NCI-H748 (cell line): ENCODE measurements around the gene LCN15.
A peak's percentile ranks its signal among the peaks of the same experiment; 100 is the strongest.
"Not testable (repeated sequence)": the region's sequence is repeated elsewhere in the genome, so short reads cannot be mapped to it uniquely, and the experiment has no call there.

Experiments used
- DNase-seq: peaks from one replicate; lab custom pipeline; 2025; ENCODE audit not compliant: unreplicated experiment; lab: John Stamatoyannopoulos, UW

The LCN15 gene

DNA sequence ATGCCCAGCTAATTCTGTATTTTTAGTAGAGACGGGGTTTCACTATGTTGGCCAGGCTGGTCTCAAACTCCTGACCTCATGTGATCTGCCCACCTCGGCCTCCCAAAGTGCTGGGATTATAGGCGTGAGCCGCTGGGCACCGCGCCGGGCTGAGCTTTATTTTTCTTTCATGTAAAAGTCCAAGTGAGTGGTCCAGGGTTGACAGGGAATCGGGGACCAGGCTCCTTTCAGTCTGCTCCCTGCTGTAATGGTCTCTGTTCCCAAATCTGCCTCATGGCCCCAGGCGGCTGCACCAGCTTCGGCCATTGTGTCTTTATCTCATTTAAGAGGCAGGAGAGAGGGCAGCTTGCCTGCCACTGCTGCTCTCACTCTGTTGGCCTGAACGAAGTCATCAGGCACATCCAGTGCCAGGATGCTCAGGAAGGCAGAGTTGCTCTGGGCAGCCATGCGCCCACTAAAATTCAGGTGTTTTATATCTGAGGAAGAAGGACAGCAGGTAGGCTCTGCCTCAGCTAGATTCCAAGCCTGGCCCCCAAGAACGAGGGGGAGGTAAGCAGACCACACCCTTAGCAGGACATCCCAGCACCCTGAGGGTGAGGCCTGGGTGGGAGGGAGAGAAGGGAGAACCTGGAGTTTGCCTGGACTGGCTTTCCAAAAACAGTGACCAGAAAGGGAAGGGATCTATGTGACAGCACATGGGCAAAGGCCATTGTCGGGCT, 30.1 kb upstream of the LCN15 start:
- DNase-seq, result no peak

DNA sequence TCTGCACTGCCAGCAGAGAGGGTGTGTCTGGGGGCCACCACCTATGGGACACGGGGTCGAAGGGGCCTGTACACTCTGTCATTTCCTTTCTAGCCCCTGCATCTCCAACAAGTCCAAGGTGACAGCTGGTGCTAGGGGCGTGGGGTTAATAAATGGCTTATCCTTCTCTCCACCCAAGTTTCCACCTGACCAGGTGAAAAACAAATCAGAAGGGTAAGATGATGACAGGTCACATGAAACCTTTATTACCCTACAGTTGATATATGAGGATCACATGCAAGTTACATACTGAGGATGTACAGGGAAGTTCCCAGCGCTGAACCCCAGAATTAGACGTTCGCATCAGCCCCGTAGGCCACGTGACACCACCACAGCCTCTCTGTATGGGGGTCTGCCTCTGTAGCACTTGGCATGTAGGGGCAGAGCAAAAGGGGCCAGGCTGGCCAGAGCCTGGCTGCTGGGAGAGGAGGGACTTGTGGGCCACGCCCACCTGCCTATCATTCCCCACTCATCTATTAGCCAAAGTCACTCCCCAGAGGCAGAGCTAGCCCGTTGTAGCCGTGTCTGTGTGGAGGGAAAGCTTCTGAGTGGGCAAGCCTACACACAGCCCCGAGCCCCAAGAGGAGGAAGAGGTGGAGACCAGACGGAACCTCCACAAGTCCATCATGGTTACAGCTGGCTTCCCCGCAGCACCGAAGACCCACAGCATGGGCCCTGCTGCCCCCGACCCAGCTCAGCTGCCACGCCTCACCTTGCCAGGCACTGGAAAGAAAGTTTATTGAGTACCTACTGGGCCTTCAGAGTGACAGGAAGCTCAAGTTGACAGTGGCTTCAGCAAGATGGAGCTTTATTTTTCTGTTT, 29.0 kb upstream of the LCN15 start:
- DNase-seq, result peak; percentile 27

DNA sequence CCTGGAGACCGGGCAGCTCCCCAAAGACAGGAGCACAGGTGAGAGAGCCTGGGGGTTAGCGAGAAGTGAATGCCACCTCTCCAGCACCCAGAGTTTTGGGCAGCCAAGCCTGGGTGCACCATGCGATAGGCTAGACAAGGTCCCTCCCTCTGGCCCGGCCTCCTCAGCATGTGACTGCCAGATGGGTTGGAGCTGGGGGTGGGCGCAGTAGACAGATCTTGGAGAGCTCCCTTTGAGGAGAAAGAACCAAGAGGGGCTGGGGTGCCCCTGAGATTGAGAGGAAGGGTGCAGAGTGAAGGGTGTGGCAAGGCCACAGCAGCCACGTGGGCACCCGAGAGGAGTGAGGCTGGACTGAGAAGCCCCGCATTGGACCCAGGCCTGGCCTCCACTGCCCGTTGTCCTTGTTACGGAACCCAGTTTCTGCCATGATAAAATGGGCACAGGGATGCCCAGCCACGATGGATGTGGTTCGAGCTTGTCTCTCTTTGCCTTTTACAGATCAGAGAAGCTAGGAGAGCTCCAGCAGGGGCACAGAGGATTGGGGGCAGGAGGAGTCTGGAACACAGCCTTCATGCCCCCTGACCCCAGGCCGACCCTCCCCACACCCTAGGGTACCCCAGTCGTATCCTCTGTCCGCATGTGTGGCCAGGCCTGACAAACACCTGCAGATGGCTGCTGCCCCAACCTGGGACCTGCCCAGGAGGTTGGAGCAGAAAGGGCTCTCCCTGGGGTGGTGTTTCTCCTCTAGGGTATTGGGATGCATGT, 28.2 kb upstream of the LCN15 start:
- DNase-seq, result no peak

DNA sequence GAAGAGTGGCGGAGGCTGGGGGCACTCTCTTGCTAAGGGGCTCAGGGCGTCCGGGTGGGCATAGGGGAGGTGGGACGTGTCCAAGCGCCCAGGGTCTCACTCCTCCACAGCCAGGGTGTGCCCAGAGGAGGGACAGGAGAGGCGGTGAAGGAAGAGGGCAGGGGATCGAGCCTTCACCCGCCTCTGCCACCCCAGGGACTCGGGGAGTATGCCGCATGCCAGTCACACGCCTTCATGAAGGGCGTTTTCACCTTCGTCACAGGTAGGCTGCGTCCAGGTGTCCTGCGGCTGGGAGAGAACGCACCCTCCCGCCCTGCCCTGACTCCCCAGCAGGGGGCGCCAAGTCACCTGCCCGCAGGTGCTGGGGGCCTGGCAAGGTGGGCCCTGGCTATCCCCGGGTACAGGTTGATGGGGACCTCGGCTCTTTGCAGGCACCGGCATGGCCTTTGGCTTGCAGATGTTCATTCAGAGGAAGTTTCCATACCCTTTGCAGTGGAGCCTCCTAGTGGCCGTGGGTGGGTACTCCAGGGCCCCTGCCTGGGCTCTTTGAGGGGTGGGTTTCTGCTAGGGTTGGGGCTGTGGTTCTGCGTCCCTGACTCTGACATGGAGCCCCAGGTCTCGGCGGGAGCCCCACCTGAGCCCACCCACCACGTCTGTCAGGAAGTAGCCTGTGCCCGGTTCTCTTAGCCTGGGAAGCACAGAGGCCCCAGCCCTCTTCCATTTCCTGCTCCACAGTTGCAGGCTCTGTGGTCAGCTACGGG, 27.4 kb upstream of the LCN15 start:
- DNase-seq, result peak; percentile 89

DNA sequence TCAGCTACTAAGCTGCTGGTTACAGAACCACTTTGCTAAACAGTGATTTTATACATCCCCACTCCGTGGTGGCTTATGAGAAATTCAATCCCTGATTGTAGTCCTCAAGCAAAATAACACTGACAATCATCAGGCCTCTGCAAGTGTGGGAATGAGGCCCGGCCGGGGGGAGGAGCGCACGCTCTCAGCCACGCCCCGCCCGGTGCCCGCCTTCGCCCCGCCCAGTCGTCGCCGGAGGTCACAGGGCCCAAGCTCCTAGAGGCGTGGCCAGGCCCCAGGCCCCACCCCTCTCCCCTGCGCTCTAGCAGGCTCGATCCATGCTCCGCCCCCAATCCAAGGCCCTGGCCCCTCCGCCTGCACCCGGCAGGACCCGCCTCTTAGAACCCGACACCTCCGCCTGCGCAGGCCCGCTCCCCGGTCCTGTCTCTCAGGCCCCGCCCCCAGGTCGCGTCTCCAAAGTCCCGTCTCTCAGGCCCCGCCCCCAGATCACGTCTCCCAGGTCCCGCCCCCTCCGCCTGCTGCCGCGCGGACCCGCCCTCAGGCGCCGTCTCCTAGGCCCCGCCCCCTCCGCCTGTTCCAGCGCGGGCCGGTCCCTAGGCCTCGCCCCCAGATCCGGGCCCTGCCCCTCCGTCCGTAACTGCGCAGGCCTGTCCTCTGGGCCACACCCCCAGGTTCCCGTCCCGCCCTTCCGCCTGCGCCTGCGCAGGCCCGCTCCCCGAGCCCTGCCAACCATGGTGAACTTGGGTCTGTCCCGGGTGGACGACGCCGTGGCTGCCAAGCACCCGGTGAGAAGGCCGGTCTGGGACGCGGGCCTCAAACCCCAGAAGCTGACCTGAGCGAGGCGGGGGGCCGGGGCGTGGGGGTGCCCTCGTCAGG, 26.6 kb upstream of the LCN15 start, which contains the start of gene TMEM141:
Gene TMEM141, plus strand, starts transcription at position 705 of the 876 bp plus-strand sequence. Its CDS starts 27 bp downstream, at position 732.
- DNase-seq, result peak; percentile 99

DNA sequence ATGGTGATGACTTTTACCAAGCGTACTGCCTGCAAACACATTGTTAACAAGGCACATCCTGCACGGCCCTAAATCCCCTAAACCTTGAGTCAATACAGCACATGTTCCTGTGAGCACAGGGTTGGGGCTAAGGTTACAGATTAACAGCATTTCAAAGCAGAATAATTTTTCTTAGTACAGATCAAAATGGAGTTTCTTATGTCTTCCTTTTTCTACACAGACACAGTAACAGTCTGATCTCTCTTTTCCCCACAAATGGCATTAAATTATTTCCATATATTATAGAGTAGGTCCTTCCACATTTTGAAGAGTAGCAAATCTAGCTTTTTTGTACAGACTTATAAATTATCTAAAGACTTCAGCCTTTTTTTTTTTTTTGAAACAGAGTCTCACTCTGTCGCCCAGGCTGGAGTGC, 25.2 kb upstream of the LCN15 start:
- no peak for DNase-seq

DNA sequence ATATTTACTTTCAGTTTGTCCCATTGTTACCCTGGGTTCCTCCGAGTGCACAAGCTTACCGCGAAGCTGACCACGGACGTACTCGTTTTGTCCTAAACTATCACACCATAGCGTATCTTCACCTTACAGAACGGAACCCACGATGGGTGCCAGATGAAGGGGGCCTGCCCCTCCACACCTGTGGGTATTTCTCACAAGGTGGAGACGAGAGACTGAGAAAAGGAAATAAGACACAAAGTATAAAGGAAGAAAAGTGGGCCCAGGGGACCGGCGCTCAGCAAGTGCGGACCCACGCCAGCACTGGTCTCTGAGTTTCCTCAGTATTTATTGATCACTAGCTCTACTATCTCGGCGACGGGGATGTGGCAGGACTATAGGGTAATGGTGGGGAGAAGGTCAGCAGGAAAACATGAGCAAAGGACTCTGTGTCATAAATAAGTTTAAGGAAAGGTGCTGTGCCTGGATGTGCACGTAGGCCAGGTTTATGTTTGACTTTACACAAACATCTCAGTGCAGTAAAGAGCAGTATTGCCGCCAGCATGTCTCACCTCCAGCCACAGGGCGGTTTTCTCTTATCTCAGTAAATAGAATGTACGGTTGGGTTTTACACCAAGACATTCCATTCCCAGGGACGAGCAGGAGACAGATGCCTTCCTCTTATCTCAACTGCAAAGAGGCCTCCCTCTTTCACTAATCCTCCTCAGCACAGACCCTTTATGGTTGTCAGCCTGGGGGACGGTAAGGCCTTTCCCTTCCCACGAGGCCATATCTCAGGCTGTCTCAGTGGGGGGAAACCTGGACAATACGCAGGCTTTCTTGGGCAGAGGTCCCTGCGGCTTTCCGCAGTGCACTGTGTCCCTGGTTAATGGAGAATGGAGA, 24.6 kb upstream of the LCN15 start:
- not testable (repeated sequence) for DNase-seq

DNA sequence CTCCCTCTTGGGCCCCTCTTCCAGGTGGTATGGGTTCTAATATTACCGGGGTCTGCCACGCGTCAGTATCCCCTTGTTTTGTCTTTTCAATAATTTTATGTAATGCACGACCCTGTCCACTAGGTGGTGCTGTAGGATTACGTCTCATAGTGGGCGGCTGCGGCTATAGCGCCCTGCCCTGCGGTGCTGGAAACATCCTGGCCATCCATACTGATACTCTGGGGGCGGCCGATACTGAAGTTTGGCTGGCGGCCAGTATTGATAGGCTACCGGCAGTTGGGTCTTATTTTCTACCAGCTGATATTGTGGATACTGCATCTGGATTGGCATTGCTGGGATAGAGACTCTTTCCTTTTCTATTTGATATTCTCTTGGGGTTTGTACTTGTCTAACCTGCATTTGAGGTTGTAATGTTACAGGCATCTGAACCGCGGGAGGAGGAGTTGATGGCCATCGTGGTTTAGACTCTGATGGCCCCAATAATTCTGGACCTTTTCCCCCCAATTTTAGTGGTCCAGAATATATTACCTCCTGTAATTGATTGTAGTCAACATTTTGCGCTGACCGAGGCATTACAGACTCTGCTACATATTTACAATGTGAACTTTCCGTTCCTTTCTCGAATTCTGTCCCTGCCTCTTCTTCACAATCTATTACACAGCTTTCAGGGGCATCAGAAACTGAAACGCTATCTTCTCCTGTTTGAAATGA, 23.5 kb upstream of the LCN15 start:
- peak; percentile 81 for DNase-seq

DNA sequence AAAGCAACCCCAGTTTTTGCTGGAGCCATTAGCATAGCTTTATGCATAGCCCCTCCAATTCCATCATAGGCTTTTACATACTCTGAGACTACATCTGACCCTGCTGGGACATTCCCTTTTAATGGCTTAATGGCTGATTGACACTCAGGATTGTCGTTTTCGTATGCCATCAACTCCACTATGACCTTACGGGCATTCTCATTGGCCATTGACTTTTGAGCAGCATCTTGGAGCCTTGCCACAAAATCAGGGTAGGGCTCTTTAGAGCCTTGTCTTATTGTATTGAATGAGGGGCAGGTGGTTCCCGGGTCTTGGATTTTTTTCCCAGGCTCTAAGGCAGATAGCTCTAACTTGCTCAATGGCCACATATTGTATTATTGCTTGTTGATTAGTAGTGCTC, 22.7 kb upstream of the LCN15 start:
- DNase-seq, result peak; percentile 54

DNA sequence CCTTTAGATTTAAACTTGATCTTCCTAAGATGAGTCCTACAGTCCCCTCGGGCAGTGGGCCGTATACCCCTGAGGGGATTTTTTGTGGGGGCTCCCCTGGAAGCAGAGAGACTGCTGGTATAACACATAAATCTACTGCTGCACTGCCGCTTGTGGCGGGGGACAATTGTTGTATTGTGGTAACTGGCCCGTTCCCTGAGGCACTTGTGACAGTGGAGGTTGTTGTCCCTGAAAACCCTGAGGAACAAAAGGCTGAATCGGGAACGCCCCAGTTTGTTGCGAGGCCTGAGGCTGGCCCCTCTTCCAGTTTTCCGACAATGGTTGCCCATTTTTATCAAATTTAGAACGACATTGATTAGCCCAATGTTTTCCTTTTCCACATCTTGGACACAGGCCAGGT, 22.1 kb upstream of the LCN15 start:
- peak; percentile 31 for DNase-seq

DNA sequence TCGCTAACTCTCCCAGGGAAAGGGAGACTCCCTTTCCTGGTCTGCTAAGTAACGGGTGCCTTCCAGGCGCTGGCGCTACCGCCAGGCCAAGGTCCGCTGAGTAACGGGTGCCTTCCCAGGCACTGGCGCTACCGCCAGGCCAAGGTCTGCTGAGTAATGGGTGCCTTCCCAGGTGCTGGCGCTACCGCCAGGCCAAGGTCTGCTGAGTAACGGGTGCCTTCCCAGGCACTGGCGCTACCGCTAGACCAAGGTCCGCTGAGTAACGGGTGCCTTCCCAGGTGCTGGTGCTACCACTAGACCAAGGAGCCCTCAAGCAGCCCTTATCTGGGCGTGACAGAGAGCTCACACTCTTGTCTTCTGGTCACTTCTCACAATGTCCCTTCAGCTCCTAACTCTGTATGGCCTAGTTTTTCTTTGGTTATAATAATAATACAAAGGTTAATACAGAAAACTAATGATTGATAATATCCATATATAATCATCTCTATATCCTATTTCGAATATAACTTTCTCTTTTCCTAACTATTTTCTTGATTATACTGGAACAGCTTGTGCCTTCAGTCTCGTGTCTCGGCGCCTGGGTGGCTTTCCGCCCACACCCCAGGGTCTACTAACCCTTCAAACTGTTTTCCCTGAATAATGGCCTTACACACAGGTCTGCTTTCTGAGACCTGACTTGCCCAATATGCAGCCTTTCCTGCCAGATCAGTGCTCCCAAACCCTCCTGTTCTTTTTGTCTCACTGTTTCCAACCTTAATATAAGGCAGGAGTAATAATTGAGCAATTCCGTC, 21.4 kb upstream of the LCN15 start:
- DNase-seq, result not testable (repeated sequence)

DNA sequence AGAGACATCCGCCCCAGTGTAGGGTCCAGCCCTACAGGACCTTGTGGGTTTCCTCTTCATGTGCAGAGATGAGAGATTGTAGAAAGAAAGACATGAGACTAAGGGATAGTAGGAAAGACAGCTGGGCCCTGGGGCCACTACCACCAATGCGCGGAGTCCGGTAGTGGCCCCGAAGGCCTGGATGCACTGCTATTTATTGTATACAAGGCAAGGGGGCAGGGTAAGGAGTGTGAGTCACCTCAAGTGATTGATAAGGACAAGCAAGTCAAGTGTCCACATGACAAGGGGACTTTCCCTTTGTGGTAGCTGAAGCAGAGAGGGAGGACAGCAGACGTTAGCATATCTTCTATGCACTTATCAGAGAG, 20.7 kb upstream of the LCN15 start:
- DNase-seq, result no peak

DNA sequence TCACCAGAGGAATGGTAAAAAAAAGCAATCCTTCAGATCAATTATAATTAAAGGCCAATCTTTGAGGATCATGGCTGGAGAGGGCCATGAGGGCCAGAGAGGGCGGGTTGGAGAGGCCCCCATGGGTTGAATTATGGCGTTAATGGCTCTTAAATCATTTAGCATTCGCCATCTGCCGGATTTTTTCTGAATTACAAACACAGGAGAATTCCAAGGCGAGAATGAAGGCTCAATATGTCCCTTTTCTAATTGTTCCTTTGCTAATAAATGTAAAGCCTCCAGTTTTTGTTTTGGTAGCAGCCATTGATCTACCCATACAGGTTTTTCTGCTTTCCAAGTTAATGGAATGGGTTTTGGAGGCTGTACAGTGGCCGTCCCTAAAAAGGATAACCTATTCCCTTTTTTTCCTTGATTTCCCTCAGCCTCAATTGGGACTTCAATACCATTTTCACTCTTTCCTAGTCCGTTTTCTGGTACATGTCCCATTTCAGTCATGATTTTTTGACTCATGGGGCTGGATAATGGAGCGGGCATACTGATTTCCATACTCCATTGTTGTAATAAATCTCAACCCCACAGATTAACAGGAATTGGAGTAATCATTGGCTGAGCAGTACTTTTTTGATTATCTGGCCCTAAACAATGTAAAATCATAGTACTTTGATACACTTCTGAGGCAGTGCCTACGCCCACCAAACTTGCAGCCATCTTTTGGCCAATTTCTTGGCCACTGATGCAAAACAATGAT, 20.1 kb upstream of the LCN15 start:
- peak; percentile 70 for DNase-seq

DNA sequence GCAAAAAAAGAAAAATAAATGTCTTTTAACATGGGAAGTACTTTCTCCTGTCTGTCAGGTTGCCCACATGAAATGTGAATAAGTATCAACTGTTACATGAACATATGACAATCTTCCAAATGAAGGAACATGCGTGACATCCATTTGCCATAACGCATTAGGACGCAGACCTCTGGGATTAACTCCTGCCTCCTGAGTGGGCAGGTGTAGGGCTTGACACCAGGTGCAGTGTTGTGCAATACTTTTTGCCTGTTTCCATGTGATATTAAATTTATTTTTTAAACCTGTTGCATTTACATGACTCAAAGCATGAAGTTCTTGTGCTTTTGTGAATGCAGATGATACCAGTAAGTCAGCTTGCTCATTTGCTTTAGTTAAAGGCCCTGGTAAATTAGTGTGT, 18.1 kb upstream of the LCN15 start:
- no peak for DNase-seq

DNA sequence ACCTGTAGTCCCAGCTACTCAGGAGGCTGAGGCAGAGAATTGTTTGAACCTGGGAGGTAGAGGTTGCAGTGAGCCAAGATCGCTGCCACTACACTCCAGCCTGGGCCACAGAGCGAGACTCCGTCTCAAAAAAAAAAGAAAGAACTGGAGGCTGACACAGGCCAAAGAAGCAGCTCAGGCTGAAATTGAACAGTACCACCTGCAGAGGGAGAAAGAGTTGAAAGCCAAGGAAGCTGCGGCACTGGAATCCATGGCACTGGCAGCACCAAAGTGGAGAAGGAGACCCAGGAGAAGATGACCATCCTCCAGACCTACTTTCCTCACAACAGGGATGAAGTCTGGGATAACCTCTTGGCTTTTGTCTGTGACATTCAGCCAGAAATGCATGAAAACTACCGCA, 15.5 kb upstream of the LCN15 start:
- no peak for DNase-seq

DNA sequence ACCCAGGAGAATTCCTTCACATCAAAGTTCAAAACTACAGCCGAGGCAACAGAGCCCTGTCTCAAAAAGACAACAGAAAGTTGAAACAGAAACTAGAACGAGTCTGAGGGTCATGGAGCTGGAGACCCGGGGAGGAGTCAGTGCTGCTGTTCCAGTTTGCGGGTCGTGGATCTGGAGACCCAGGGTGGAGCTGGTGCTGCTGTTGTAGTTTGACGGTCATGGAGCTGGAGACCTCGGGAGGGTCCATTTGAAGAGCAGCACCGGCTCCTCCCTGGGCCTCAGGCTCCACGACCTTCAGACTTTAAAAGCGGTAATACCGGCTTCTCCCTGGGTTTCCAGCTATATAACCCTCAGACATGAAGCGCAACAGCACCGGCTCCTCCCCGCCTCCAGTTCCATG, 13.0 kb upstream of the LCN15 start:
- DNase-seq, result no peak

DNA sequence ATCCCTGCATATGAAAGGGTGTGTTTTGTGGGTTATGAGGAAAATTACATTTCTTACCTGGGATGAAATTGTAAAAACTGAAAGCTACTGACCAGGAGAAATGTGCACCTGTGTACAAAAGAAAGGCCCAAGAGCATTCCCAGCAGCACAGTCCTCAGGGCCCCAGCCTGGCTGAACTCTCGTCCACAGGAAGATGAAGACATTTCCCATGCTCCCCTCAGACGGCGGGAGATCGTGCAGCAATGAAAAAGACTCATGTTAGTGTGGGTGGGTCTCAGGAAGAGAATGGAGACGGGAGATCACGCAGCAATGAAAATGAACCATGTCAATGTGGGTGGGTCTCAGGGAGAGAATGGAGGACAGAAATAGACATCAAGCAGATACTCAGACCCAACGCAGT, 12.6 kb upstream of the LCN15 start:
- DNase-seq, result no peak
